HG03175 (cell line): ENCODE data around the gene TOGARAM2.
"Not testable (repeated sequence)": the region's sequence is repeated elsewhere in the genome, so short reads cannot be mapped to it uniquely, and the experiment has no call there.

Experiments used
- ATAC-seq: cut with Tn5 transposase; IDR thresholded peaks from one replicate; pipeline ENCODE4 v1.9.1; 2021; ENCODE audit warnings: mild to moderate bottlenecking, moderate library complexity; ENCODE audit not compliant: unreplicated experiment

Gene TOGARAM2

GRCh38 chr2:28976584-28976983 is 4.5 kb upstream of the TOGARAM2 start:
- no peak for ATAC-seq

DNA sequence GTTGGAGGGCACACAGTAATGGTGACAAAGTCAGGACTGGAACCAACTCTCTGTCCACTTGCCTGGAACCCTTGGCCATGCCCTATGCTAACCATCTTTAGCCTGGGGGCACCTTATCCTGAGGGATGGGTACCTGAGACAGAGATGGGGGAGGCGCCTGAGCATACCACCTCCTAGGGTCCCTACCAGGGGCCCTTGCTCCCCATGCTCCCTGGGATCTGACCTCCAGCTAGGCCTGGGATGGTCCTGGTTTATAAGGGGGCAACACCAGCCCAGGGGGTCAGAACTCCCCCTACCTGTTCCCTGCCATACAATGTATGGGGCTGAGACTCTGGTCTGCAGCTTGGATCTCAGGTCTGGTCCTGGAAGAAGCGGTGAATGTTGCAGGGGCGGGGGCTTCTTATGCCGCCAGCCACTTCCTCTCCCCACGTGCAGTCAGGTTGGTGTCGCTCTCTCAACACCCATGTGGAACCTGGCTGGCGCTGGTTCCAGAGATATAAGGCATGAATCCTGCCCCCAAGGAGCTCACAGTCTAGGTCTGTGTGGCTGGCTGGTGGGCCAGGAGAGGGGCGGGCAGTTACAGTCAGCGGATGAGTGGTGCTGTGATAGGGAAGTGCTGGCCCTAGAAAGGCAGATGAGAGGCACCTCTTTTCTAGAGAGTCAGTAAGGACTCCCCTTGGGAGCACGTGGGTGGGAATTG is 3.8 kb upstream of the TOGARAM2 start:
- ATAC-seq = no peak

DNA sequence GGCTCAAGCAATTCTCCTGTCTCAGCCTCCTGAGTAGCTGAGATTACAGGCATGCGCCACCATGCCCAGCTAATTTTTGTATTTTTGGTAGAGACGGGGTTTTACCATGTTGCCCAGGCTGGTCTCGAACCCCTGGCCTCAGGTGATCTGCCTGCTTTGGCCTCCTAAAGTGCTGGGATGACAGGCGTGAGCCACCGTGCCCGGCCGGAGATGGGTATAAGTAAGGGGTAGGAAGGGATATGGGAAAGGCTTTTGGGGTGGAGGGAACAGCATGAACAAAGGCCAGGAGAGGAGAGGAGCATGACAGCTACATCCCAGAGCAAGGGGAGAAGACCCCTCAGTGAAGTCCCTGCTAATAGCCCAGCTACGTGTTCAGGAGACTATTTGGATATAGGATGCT is 3.1 kb upstream of the TOGARAM2 start:
- ATAC-seq = not testable (repeated sequence)

- ATAC-seq = no peak
Observed at GRCh38 chr2:28978606-28979005, 2.5 kb upstream of the TOGARAM2 start.

- ATAC-seq = no peak
Observed at GRCh38 chr2:28979041-28979440, 2.1 kb upstream of the TOGARAM2 start.

- no peak for ATAC-seq
Observed at GRCh38 chr2:28979576-28980366, 1.3 kb upstream of the TOGARAM2 start.

DNA sequence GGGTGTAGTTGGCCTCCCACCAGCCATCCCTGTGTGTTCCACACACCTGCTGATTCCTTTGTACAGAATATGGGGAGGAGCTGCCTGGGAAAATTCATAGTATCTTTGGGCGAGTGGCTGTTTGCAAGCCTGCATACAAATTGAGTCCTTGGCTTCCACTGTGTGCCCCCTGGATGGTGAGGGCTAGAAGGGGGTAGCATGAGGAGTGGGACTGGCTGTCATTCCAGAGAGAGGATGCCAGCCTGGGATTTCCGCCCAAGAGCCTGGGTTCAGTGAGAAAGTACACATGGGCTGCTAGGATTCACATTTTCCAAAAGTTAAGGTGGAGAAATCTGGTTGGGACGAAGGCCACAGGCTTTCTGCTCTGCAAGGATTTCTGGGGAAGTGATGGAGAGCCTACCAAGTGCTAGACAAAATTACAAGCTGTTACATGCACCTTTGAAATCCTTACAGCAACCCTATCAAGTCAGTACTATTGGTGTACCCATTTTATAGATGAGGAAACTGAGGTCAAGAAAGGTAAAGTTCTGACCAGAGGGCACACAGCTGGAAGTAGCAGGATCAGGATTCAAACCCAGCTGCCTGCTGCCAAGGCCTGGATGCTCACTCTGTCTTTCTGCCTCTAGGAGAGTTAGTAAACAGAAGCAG is 606 bp upstream of the TOGARAM2 start:
- ATAC-seq = no peak

GRCh38 chr2:28981620-28982376 is 700 bp downstream of the TOGARAM2 start:
- ATAC-seq = no peak

- no peak for ATAC-seq
Observed at GRCh38 chr2:28982381-28982950, 1.4 kb downstream of the TOGARAM2 start.

DNA sequence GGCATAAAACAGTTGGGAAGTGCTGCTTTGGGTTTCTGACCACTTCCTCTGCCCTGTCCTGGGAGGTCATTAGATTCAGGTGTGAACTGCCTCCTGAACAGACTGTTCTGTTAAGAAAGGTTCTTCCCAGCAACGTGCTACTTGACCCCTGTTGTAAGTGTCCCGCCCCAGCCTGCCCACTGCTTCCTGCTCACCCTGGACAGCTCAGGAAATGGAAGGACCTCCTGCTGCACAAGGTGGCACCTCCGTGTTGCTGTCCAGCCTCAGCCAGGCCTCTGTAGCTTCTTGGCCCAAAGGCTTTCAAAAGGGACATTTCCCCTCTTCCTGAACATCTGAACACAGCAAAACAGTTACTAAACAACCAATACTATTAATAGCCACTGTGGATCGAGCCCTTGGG is 5.3 kb downstream of the TOGARAM2 start:
- ATAC-seq = no peak

DNA sequence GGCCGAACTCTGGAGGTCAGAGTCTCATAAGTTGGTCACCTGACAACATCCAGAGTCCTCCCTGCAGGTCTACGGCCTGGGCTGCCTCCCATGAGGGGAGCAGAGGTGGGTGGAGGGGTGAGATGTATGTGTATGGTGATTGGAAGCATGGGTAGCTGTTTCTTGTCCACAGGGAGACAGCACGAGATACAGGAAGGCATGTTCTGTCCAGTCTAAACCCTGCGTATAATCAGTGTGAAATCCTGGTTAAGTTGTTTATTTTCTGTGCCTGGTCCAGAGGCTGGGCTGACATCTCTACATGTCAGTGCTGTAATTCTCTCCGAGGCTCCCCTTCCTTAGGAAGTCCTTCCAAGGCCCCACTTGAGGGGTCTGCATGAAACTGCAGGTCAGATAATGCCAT is 8.9 kb downstream of the TOGARAM2 start:
- ATAC-seq = no peak

DNA sequence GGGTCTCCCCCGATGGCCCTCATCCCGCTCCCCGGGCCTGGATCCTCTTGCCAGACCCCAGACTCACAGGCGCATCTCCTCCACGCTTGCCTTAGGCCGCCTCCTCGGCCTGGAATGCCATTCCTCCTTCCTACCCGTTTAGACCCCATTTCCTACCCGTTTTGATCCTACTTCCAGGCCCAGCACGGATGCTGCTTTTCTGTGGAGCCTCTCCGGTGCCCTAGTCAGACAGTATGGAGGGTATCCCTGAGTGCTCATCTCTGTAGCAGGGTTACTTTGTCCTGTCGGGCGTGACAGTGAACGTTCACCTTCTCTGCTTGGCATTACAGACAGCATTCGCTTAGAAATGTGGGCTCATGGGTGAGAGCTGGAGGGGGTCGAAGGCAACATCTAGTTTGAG is 9.3 kb downstream of the TOGARAM2 start:
- ATAC-seq = no peak

- no peak for ATAC-seq
Observed at GRCh38 chr2:28991021-28991420, 9.9 kb downstream of the TOGARAM2 start.

DNA sequence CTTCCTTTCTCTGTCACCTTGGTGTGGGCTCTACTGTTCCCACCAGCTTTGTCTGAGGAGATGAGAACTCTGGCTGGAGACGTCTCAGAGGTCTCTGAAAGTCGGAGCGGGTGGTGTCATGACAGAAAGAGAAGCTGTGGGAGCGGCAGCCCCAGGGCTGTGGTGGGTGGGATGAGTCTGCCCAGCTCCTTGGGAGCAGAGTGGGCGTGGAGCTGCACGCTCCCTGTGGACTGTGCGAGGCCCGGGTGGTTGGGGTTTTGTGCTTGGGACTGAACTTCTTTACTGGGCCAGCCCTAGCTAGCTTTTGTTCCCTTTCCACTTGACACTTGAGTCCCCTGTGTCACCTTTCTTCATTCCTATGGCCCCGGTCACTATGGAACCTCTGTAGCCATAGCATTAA is 10.4 kb downstream of the TOGARAM2 start:
- no peak for ATAC-seq

DNA sequence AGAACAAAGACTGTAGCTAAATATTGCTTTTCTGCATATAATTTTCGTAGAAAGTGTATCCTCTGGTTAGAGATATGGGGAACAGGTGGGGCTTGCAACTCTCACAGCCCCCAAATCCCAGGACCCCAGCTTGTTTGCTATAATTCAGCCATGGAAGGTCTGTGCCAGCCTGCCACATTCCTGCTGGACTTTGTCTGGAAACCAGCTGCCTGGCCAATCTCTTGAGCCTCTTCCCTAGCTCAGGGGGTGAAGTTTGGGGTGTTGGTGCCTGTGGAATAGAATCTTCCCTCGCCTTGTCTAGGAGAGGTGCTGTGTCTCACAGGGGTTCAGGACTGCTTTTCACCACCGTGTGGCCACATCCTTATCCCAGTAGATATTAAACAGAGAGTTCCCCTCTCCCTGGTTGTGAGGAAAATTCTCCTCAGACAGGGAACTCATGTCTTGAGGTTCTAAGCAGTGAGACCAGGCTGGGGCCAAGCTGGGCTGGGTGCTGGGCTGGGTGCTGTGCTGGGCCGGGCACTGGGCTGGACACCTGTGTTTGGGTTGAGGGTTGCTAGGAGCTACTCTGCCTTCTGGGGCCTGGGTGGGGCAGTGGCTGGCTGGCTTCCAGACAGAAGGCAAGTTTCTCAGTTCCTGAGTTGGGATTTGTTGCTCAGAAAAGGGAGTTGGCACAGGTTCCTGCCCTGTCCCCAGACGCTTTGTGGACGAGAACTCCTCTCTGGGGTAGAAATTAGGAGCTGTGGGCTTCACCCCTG is 12.3 kb downstream of the TOGARAM2 start:
- ATAC-seq = no peak

DNA sequence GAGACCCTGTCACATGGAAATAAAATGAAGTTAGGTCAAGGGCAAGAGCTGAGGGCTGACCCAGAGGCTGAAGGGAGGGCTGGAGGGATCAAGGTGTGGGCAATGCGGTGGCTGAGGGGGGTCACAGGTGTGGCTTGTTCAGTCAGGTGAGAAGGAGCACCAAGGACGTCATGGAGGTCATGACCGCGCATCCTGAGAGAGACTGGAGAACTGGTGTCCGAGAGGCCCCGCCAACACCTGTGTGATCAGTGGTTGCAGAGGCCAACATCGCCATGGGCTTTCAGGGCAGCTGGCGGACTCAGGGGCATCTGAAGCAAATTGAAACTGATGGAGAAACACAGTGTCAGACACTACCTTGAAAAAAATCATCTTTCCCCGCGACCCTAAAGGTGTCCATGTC is 13.0 kb downstream of the TOGARAM2 start:
- no peak for ATAC-seq

DNA sequence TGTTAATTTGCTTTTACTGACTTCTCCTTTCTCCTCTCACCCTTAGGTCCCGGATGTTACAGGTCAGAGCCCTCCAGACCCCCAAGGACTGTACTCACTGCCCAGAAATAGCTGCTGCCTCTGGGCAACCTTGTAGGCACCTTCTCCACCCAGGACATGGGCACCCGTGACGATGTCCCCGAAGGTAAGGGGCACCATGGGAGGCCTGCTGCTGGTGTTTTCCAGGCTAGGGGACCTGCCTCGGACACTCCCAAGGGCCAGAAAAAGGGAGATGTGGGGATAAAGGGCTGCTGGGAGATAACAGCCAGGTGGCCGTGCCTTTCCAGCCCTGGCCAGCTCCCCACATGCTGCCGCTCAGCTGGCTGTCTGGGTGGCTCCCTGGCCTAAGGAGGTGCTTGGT is 13.6 kb downstream of the TOGARAM2 start:
- no peak for ATAC-seq

DNA sequence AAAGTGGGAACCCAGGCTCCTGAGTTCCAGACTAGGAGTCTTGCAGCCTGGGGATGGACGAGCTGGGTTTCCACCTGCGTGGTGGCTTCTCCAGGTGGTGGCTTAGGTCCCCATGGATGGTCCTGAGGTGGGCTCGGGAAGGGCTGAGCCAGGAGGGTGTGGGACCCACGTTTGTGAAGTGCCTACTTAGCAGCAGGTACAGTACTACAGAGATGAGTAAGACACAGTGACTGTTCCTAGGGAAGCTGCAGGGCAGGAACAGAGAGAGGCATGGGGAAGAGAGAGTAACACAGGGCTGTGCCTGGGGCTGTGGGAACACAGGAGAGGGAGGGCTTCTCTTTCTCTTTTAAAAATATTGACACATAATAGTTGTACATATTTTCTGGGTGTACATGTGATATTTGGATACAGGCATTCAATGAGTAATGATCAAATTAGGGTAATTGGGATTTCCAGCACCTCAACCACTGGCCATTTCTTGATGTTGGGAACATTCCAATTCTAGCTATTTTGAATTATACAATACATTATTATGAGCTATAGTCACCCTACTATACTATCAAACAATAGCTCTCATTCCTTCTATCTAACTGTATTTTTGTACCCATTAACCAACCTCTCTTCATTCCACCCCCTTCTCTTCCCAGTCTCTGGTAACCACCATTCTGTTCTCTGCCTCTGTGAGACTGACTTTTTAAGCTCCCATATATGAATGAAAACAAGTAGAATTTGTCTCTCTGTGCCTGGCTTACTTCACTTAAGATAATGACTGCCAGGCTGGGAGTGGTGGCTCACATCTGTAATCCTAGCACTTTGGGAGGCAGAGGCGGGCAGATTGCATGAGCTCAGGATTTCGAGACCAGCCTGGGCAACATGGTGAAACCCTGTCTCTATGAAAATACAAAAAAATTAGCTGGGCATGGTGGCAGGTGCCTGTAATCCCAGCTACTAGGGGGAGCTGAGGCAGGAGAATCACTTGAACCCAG is 15.0 kb downstream of the TOGARAM2 start:
- no peak for ATAC-seq

- no peak for ATAC-seq
Observed at GRCh38 chr2:28997237-28997846, 16.2 kb downstream of the TOGARAM2 start.
